Measurements from ENCODE around the gene ZBTB39. TPM values are rescaled to one million over a fixed set of nuclear protein-coding genes. Genes with fewer than 3 reads are reported as not detected.

The ZBTB39 gene
- total and polyA plus RNA-seq, 2 donors from 2014 or later: 1.4 to 6.6 TPM

DNA sequence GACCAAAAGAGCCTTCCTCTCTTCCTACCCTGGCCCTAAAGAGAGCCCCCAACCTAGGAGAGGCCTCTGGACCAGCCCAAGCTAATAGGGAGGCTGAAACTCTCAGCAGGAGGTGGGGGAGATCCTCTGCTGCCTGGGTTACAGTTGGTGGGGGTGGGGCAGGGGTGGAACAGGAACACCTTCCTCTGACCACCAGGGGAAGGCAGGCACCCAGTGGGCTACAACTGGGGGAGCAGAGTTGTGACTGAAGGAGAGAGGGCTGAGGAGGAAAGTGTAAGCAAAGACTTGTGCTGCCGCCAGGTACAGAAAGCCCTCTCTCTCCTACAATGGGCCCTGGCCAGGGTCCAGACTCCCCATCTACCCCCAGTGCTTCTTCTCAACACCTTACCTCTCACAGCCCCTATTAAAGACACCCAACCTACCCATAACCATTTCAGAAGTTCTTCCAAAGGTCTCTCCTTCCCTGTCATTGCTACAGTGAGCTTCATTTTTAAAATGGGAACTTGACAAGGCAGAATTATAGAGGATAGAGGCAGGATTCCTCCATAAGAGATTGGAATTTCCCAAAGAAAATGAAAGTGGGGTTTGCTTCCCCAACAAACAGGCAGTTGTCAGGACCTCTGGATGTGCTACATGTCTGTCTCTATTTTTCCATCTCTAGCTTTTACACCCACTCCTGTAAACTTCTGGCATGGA is 42.2 kb upstream of the ZBTB39 start:
- intact Hi-C loops (cut with DNase I): no loop called here
- DNase-seq (no peak), FAIRE-seq (no peak)
- Histone ChIP-seq H3K9ac (ENCODE audit: low read length in 3 of 3) (no peak overlapping the region), H3K36me3 (ENCODE audit: control insufficient read depth in 2 of 3, insufficient read depth in 3 of 3, low read length in 3 of 3) (no peaks in the 10 kb centered on the region), H3K4me1 (ENCODE audit: control insufficient read depth in 2 of 3, insufficient read depth in 2 of 3, low read depth in 1 of 3, low read length in 3 of 3) (no peaks in the 10 kb centered on the region), H3K4me3 (ENCODE audit: low read length in 3 of 3) (no peak overlapping the region), H3K9me3 (ENCODE audit: control insufficient read depth in 2 of 3, insufficient read depth in 1 of 3, low read length in 3 of 3) (no peaks in the 10 kb centered on the region), H3K27ac (ENCODE audit: low read depth in 2 of 2, low read length in 2 of 2) (no peak overlapping the region), H3K27me3 (ENCODE audit: control insufficient read depth, insufficient read depth, low read length) (no peaks in the 10 kb centered on the region)
- TF ChIP-seq, protein P1, sequence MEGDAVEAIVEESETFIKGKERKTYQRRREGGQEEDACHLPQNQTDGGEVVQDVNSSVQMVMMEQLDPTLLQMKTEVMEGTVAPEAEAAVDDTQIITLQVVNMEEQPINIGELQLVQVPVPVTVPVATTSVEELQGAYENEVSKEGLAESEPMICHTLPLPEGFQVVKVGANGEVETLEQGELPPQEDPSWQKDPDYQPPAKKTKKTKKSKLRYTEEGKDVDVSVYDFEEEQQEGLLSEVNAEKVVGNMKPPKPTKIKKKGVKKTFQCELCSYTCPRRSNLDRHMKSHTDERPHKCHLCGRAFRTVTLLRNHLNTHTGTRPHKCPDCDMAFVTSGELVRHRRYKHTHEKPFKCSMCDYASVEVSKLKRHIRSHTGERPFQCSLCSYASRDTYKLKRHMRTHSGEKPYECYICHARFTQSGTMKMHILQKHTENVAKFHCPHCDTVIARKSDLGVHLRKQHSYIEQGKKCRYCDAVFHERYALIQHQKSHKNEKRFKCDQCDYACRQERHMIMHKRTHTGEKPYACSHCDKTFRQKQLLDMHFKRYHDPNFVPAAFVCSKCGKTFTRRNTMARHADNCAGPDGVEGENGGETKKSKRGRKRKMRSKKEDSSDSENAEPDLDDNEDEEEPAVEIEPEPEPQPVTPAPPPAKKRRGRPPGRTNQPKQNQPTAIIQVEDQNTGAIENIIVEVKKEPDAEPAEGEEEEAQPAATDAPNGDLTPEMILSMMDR (IDR thresholded peaks at IDR 0.05; ENCODE audit: borderline replicate concordance, extremely low read depth, insufficient read depth): no peak

DNA sequence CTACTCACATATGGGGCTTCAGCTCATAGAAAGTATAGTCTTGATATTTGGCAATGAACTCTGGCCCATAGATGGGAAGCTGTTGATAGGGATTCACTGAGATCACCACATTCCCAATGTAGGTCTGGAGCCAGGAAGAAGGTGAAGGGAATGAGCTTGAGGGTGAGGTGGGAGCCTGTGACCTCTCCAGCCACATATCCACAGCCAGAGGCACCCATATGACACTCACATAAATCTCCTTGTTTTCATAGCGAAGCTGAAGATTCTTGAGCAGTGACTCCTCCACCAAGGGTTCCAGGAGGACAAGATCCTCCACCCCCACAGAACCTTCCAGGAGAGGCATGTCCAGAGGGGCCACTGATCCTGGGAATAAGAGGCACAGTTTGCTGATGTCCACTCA is 41.6 kb upstream of the ZBTB39 start:
- Histone ChIP-seq H3K36me3 (ENCODE audit: control insufficient read depth in 2 of 3, insufficient read depth in 3 of 3, low read length in 3 of 3) (no peaks in the 10 kb centered on the region), H3K4me1 (ENCODE audit: control insufficient read depth in 2 of 3, insufficient read depth in 2 of 3, low read depth in 1 of 3, low read length in 3 of 3) (no peaks in the 10 kb centered on the region), H3K9ac (ENCODE audit: low read length in 3 of 3) (no peak overlapping the region), H3K27ac (ENCODE audit: low read depth in 2 of 2, low read length in 2 of 2) (no peak overlapping the region), H3K9me3 (ENCODE audit: control insufficient read depth in 2 of 3, insufficient read depth in 1 of 3, low read length in 3 of 3) (no peaks in the 10 kb centered on the region), H3K27me3 (ENCODE audit: control insufficient read depth, insufficient read depth, low read length) (no peaks in the 10 kb centered on the region), H3K4me3 (ENCODE audit: low read length in 3 of 3) (no peak overlapping the region)
- intact Hi-C loops (cut with DNase I): no loop called here
- DNase-seq: no peak
- FAIRE-seq: no peak
- TF ChIP-seq, protein P1 (IDR thresholded peaks at IDR 0.05; ENCODE audit: borderline replicate concordance, extremely low read depth, insufficient read depth): no peak

DNA sequence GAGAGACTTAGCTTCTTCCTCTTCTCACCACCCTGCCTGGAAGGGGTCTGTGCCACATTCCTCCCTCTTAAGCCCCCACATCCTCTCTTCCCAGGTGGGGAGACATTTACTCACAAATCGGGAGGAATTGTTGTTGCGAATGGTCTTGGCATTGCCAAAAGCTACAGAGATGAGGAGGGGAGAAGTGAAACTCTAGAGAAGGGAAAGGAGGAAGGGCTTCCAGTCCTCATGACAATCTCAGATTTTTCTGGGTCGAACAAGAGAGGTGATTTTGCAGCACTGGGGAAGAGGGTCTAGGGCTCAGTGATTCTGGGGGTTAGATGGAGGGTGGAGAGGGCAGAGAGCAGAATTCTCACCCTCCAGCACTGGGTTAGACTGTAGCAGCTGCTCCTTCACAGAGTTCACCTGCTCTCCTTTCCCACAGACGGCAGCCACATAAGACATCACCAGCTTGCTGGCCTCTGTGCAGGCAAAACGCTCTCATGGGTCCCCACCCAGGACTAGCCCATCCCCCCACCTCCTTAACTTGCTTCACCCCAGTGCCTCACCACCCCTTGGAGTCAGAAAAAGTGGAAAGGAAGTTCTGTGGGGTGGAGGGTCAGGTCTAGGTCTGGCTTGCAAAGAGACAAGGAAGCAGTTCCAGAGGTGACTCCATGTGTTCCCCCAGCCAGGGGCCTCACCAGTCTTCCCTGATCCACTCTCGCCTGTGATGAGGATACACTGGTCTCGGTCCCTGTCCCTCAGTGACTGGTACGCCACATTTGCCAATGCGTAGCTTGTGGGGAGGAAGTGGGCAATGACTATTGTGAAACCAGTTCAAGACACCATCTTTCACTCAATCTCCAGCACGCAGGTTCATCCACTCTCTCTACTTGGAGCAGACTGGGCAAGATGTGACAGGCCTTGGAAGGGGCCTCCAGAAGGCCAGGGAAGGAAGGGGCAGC is 40.9 kb upstream of the ZBTB39 start:
- FAIRE-seq (no peak), DNase-seq (no peak)
- Histone ChIP-seq H3K27me3 (ENCODE audit: control insufficient read depth, insufficient read depth, low read length) (no peaks in the 10 kb centered on the region), H3K36me3 (ENCODE audit: control insufficient read depth in 2 of 3, insufficient read depth in 3 of 3, low read length in 3 of 3) (no peaks in the 10 kb centered on the region), H3K9ac (ENCODE audit: low read length in 3 of 3) (no peak overlapping the region), H3K9me3 (ENCODE audit: control insufficient read depth in 2 of 3, insufficient read depth in 1 of 3, low read length in 3 of 3) (no peaks in the 10 kb centered on the region), H3K4me3 (ENCODE audit: low read length in 3 of 3) (no peak overlapping the region), H3K4me1 (ENCODE audit: control insufficient read depth in 2 of 3, insufficient read depth in 2 of 3, low read depth in 1 of 3, low read length in 3 of 3) (no peaks in the 10 kb centered on the region), H3K27ac (ENCODE audit: low read depth in 2 of 2, low read length in 2 of 2) (no peak overlapping the region)
- intact Hi-C loops (cut with DNase I): no loop called here
- TF ChIP-seq, protein P1 (IDR thresholded peaks at IDR 0.05; ENCODE audit: borderline replicate concordance, extremely low read depth, insufficient read depth): no peak
